GDM1 (cell line): ENCODE results near the gene CDH19.

Source experiments
- DNase-seq: peaks from one replicate; lab custom pipeline; 2025; lab: John Stamatoyannopoulos, UW

Gene CDH19

DNA sequence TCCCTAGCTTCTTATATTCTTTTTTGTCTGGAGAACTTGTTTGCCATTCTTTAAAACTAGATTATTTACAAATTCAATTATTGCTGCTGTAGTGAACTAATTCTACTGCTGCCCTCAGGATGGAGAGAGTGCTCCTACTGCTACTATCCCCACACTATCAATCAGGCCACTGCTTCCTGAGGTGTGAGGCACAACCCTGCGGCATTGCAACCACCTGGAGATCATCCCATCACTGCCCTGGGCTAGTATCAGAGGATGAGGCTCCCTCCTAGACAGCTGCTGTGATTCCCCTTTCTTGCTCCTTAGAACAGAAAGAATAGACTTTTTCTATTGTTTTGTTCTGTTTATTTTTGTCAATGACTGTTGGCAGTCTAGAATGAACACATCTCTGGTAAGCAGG is 146.6 kb downstream of the CDH19 start:
- no peak for DNase-seq
